ENCODE measurements around the gene NEU2.

DNA sequence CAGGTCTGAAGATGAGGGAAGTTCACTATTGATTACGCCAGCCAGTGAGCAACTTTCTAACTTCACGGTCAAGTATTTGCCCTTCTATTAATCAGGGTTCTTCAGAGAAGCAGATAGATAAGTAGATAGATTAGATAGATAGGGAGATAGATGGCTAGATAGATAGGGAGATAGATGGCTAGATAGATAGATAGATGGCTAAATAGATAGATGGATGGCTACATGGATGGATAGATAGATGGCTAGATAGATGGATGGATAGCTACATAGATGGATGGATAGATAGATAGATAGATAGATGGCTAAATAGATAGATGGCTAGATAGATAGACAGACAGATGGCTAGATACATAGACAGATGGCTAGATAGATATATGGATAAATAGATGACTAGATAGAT lies 22.9 kb downstream of the NEU2 start:
- TF ChIP-seq RAD21 (IDR thresholded peaks at IDR 0.05; ENCODE audit: low read depth) (no peak), EP300 (IDR thresholded peaks at IDR 0.05; ENCODE audit: borderline replicate concordance) (no peak), TAF1 (IDR thresholded peaks at IDR 0.05; ENCODE audit: low read depth) (no peak), CREB1 (IDR thresholded peaks at IDR 0.05; ENCODE audit: low read depth) (no peak)
- TF ChIP-seq, protein P1, sequence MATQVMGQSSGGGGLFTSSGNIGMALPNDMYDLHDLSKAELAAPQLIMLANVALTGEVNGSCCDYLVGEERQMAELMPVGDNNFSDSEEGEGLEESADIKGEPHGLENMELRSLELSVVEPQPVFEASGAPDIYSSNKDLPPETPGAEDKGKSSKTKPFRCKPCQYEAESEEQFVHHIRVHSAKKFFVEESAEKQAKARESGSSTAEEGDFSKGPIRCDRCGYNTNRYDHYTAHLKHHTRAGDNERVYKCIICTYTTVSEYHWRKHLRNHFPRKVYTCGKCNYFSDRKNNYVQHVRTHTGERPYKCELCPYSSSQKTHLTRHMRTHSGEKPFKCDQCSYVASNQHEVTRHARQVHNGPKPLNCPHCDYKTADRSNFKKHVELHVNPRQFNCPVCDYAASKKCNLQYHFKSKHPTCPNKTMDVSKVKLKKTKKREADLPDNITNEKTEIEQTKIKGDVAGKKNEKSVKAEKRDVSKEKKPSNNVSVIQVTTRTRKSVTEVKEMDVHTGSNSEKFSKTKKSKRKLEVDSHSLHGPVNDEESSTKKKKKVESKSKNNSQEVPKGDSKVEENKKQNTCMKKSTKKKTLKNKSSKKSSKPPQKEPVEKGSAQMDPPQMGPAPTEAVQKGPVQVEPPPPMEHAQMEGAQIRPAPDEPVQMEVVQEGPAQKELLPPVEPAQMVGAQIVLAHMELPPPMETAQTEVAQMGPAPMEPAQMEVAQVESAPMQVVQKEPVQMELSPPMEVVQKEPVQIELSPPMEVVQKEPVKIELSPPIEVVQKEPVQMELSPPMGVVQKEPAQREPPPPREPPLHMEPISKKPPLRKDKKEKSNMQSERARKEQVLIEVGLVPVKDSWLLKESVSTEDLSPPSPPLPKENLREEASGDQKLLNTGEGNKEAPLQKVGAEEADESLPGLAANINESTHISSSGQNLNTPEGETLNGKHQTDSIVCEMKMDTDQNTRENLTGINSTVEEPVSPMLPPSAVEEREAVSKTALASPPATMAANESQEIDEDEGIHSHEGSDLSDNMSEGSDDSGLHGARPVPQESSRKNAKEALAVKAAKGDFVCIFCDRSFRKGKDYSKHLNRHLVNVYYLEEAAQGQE (IDR thresholded peaks at IDR 0.05; ENCODE audit: low read depth): no peak
- TF ChIP-seq, protein P2, sequence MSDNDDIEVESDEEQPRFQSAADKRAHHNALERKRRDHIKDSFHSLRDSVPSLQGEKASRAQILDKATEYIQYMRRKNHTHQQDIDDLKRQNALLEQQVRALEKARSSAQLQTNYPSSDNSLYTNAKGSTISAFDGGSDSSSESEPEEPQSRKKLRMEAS (IDR thresholded peaks at IDR 0.05): no peak
